PC-9 (cell line): ENCODE results near the gene PLEKHA7. TPM values are rescaled to one million over a fixed set of nuclear protein-coding genes. Genes with fewer than 3 reads are reported as not detected.
A peak's percentile ranks its signal among the peaks of the same experiment; 100 is the strongest.

Experiments
- BruUV-seq: library from RNA; stranded (reverse); fragments of 400-500 nt; replicated peaks from 2 replicates; lab custom pipeline; 2021; lab: Mats Ljungman, UMichigan
- CTCF ChIA-PET: fragments of 300-600 bp; sonication (Branson Sonifier 250); formaldehyde crosslinking; loops from one replicate; lab custom pipeline; 2022; ENCODE audit warnings: antibody characterized with exemption; lab: Charles Lee
- POLR2A ChIA-PET: fragments of 300-600 bp; sonication (Branson Sonifier 250); formaldehyde crosslinking; loops from one replicate; lab custom pipeline; 2022; ENCODE audit warnings: antibody characterized with exemption; ENCODE audit not compliant: unreplicated experiment; lab: Charles Lee
- DNase-seq, 2 experiments: peaks; one replicate each; pipeline versions ENCODE4 v3.0.0 to v3.0.0-alpha.2; 2015 to 2022; ENCODE audit warnings: mixed read lengths in 1 of 2
- H2AFZ ChIP-seq: fragments of 200-600 bp; sonication (generic); 2 replicates; pipeline ENCODE4 v1.8.1; 2017; ENCODE audit warnings: antibody characterized with exemption
- H3F3A ChIP-seq: fragments of 200-600 bp; sonication (generic); 2 replicates; pipeline ENCODE4 v1.8.1; 2017; ENCODE audit warnings: antibody characterized with exemption, mild to moderate bottlenecking, low read depth; ENCODE audit not compliant: insufficient read depth
- H3K27ac ChIP-seq: fragments of 200-600 bp; sonication (generic); 2 replicates; pipeline ENCODE4 v1.6.1; 2016; ENCODE audit warnings: mixed run types
- H3K27me3 ChIP-seq: fragments of 200-600 bp; sonication (generic); 2 replicates; pipeline ENCODE4 v1.6.1; 2016; ENCODE audit warnings: low read depth, mixed run types; ENCODE audit not compliant: insufficient read depth
- H3K36me3 ChIP-seq: fragments of 200-600 bp; sonication (generic); 2 replicates; pipeline ENCODE4 v1.6.1; 2016; ENCODE audit warnings: low read depth, mixed run types
- H3K4me1 ChIP-seq: fragments of 200-600 bp; sonication (generic); replicated peaks from 2 replicates; pipeline ENCODE4 v1.6.1; 2016; ENCODE audit warnings: mixed run types; ENCODE audit not compliant: insufficient read depth
- H3K4me2 ChIP-seq: fragments of 200-600 bp; sonication (generic); 2 replicates; pipeline ENCODE4 v1.6.1; 2017; ENCODE audit warnings: mixed run types
- H3K4me3 ChIP-seq: fragments of 200-600 bp; sonication (generic); 2 replicates; pipeline ENCODE4 v1.6.1; 2016; ENCODE audit warnings: mixed run types
- H3K79me2 ChIP-seq: fragments of 200-600 bp; sonication (generic); 2 replicates; pipeline ENCODE4 v1.6.1; 2017; ENCODE audit warnings: low read depth, mixed run types
- H3K9me2 ChIP-seq: fragments of 200-600 bp; sonication (generic); 2 replicates; pipeline ENCODE4 v1.8.1; 2017; ENCODE audit warnings: mild to moderate bottlenecking; ENCODE audit not compliant: insufficient read depth
- H3K9me3 ChIP-seq: fragments of 200-600 bp; sonication (generic); 2 replicates; pipeline ENCODE4 v1.8.1; 2016; ENCODE audit warnings: low read depth; ENCODE audit not compliant: insufficient read depth
- H4K20me1 ChIP-seq: fragments of 200-600 bp; sonication (generic); 2 replicates; pipeline ENCODE4 v1.8.1; 2017; ENCODE audit not compliant: insufficient read depth
- CTCF ChIP-seq: fragments of 200-600 bp; sonication (generic); conservative IDR thresholded peaks from 2 replicates; pipeline ENCODE4 v1.6.1; 2017; ENCODE audit warnings: mixed run types, antibody characterized with exemption, mild to moderate bottlenecking, moderate library complexity
- EZH2 ChIP-seq: fragments of 200-600 bp; sonication (generic); IDR thresholded peaks from 2 replicates; pipeline ENCODE4 v1.8.0; 2017; ENCODE audit warnings: antibody characterized with exemption, low read depth
- intact Hi-C: fragments of 100-400 bp; cut with micrococcal nuclease; formaldehyde crosslinking; loops from one replicate; pipeline ENCODE4 v1.10.0; 2022; ENCODE audit not compliant: unreplicated experiment
- total RNA-seq: library from RNA; stranded (reverse); gene quantifications from 2 replicates; pipeline ENCODE4 v1.2.3, GENCODE V29; 2021

Gene PLEKHA7
- total RNA-seq, 1 experiment from 2014 or later = 26.9 TPM

GRCh38 chr11:16925561-16926065, 88.6 kb downstream of the PLEKHA7 start:
- H2AFZ ChIP-seq = no peak overlapping the region
- H3K9me3 ChIP-seq = no peaks in the 10 kb centered on the region
- peaks cover 22% of the 10 kb centered on the region; the same call in 1 of the 2 replicates for H3F3A ChIP-seq
- H3K4me3 ChIP-seq = peak overlapping the region; percentile 61
- no peaks in the 10 kb centered on the region for H3K9me2 ChIP-seq
- intact Hi-C loops = loop anchor here (2.0 kb wide), 2 partner anchors 33 to 43 kb away; no protein-coding TSS in a partner anchor
- H3K36me3 ChIP-seq = no peaks in the 10 kb centered on the region
- no peaks in the 10 kb centered on the region for H3K27me3 ChIP-seq
- peak overlapping the region; percentile 88 for H3K4me2 ChIP-seq
- TF ChIP-seq CTCF (no peak), EZH2 (no peak)
- peak overlapping the region; percentile 91 for H3K27ac ChIP-seq
- POLR2A ChIA-PET = interaction anchor here (0.7 kb wide), 1 partner anchor 1156 kb away, joined by 3 read pairs; no protein-coding TSS in a partner anchor
- CTCF ChIA-PET = no interaction called here
- H4K20me1 ChIP-seq = peaks cover 4% of the 10 kb centered on the region
- H3K79me2 ChIP-seq = peaks cover 50% of the 10 kb centered on the region
- H3K4me1 ChIP-seq = peaks cover 56% of the 10 kb centered on the region
- peak; percentile 79 for DNase-seq
- BruUV-seq = no TSS peak

- intact Hi-C loops = loop anchor here (1.0 to 2.0 kb wide), 3 partner anchors 32 to 56 kb away; no protein-coding TSS in a partner anchor
- POLR2A ChIA-PET = interaction anchor here (0.6 to 0.7 kb wide), 3 partner anchors 13 to 1155 kb away, joined by 3 to 4 read pairs (median 4); no protein-coding TSS in a partner anchor
- BruUV-seq = TSS peak; percentile 52
These were observed 89.2 kb downstream of the PLEKHA7 start for GRCh38 chr11:16924826-16925560.

More at GRCh38 chr11:16924826-16925560, 89.2 kb downstream of the PLEKHA7 start:
- H3K9me2 ChIP-seq = no peaks in the 10 kb centered on the region
- H3K4me2 ChIP-seq = peak overlapping the region; percentile 88
- H3K27ac ChIP-seq = peak overlapping the region; percentile 91
- peaks cover 62% of the 10 kb centered on the region for H3K4me1 ChIP-seq
- peak; percentile 86 to 87 for DNase-seq
- no peaks in the 10 kb centered on the region for H3K36me3 ChIP-seq
- TF ChIP-seq EZH2 (no peak), CTCF (no peak)
- CTCF ChIA-PET = no interaction called here
- peaks cover 51% of the 10 kb centered on the region for H3K79me2 ChIP-seq
- peak overlapping the region; percentile 61 for H3K4me3 ChIP-seq
- no peak overlapping the region for H2AFZ ChIP-seq
- H3F3A ChIP-seq = peaks cover 29% of the 10 kb centered on the region; the same call in 1 of the 2 replicates
- H4K20me1 ChIP-seq = peaks cover 4% of the 10 kb centered on the region
- no peaks in the 10 kb centered on the region for H3K9me3 ChIP-seq
- no peaks in the 10 kb centered on the region for H3K27me3 ChIP-seq
